ENCODE measurements around the gene SLC66A2.

GRCh38 chr18:79922971-79923411 is 28.5 kb downstream of the SLC66A2 start:
- TF ChIP-seq CTCF (IDR thresholded peaks at IDR 0.05; ENCODE audit: insufficient read depth, low read length) (no peak), REST (IDR thresholded peaks at IDR 0.05; ENCODE audit: insufficient replicate concordance, low read depth) (no peak), POLR2AphosphoS5 (IDR thresholded peaks at IDR 0.05; ENCODE audit: low read depth) (no peak)
